Common myeloid progenitor, CD34-positive (primary cell): ENCODE measurements around the gene NT5C3B.

ENCODE experiments used
- CTCF ChIA-PET: fragments of 350-600 bp; sonication (Branson Sonifier 250); formaldehyde crosslinking; loops from one replicate; lab custom pipeline; 2021; ENCODE audit warnings: antibody characterized with exemption; lab: Charles Lee
- POLR2A ChIA-PET: fragments of 350-600 bp; sonication (Branson Sonifier 250); formaldehyde crosslinking; loops from one replicate; lab custom pipeline; 2021; ENCODE audit warnings: antibody characterized with exemption; lab: Charles Lee
- DNase-seq, 3 donors: peaks; one replicate each; pipeline versions ENCODE4 v3.0.0 to v3.0.0-alpha.2; 2013
- H3K27ac ChIP-seq, 2 experiments: 1 replicate in 1 of 2; 2 replicates in 1 of 2; pipeline ENCODE4 v1.7.0; 2013; ENCODE audit warnings: inconsistent platforms in 2 of 2, low read length in 2 of 2, mild to moderate bottlenecking in 2 of 2, low read depth in 1 of 2, moderate library complexity in 1 of 2; ENCODE audit not compliant: severe bottlenecking in 2 of 2, insufficient read depth in 1 of 2, poor library complexity in 1 of 2
- H3K27me3 ChIP-seq, 5 experiments: replicated peaks in 2 of 5; 1 replicate in 3 of 5; 2 replicates in 2 of 5; pipeline versions ENCODE4 v1.6.1 to v1.7.0; 2013; ENCODE audit warnings: low read length in 4 of 5, mild to moderate bottlenecking in 2 of 5, moderate library complexity in 2 of 5, inconsistent platforms in 1 of 5; ENCODE audit not compliant: insufficient read depth in 5 of 5, control insufficient read depth in 4 of 5
- H3K36me3 ChIP-seq, 4 experiments: 1 replicate in 2 of 4; 2 replicates in 2 of 4; pipeline versions ENCODE4 v1.6.1 to v1.7.0; 2013; ENCODE audit warnings: low read length in 3 of 4, control low read depth in 1 of 4, mild to moderate bottlenecking in 1 of 4; ENCODE audit not compliant: control insufficient read depth in 4 of 4, insufficient read depth in 4 of 4
- H3K4me1 ChIP-seq, 4 experiments: 1 replicate in 3 of 4; 2 replicates in 1 of 4; pipeline versions ENCODE4 v1.6.1 to v1.7.1; 2013; ENCODE audit warnings: low read length in 3 of 4, mild to moderate bottlenecking in 3 of 4, control low read depth in 1 of 4, inconsistent platforms in 1 of 4, moderate library complexity in 1 of 4; ENCODE audit not compliant: control insufficient read depth in 4 of 4, insufficient read depth in 4 of 4; ENCODE audit errors: control extremely low read depth in 1 of 4
- H3K4me3 ChIP-seq, 7 experiments: 1 replicate in 4 of 7; 2 replicates in 3 of 7; pipeline versions ENCODE4 v1.5.1 to v1.7.0; 2013; ENCODE audit warnings: mild to moderate bottlenecking in 7 of 7, low read length in 6 of 7, moderate library complexity in 6 of 7, inconsistent platforms in 2 of 7, low read depth in 2 of 7, control low read depth in 1 of 7; ENCODE audit not compliant: insufficient read depth in 4 of 7, control insufficient read depth in 1 of 7; ENCODE audit errors: extremely low read depth in 1 of 7
- H3K9me3 ChIP-seq, 5 experiments: 1 replicate in 4 of 5; 2 replicates in 1 of 5; pipeline versions ENCODE4 v1.6.1 to v1.7.1; 2013; ENCODE audit warnings: low read length in 4 of 5, mild to moderate bottlenecking in 2 of 5, inconsistent platforms in 1 of 5, low read depth in 1 of 5, moderate library complexity in 1 of 5; ENCODE audit not compliant: control insufficient read depth in 4 of 5, insufficient read depth in 2 of 5; ENCODE audit errors: control extremely low read depth in 1 of 5
- WGBS: methylation state at CpG from one replicate; pipeline ENCODE4 v1.1.5; 2013; ENCODE audit not compliant: insufficient coverage; 5-methylcytosine and 5-hydroxymethylcytosine counted together

NT5C3B gene

GRCh38 chr17:41871789-41872188 lies 35.8 kb upstream of the NT5C3B start:
- Histone ChIP-seq H3K4me3 (no peak overlapping the region), H3K27ac (no peak overlapping the region), H3K36me3 (peaks cover 21 to 76% (median 57%) of the 10 kb centered on the region in 4 experiments), H3K4me1 (no peaks in the 10 kb centered on the region), H3K27me3 (no peaks in the 10 kb centered on the region), H3K9me3 (no peaks in the 10 kb centered on the region)
- 96% methylated on average over 8 of the region's 10 CpGs for WGBS
- DNase-seq = no peak
- POLR2A ChIA-PET = interaction anchor here (0.6 kb wide), 1 partner anchor 104 kb away, joined by 3 read pairs; no protein-coding TSS in a partner anchor
- CTCF ChIA-PET = no interaction called here

GRCh38 chr17:41870627-41871026 lies 34.6 kb upstream of the NT5C3B start:
- no peak overlapping the region for H3K4me3 ChIP-seq
- H3K4me1 ChIP-seq = no peaks in the 10 kb centered on the region
- DNase-seq = no peak
- no peak overlapping the region for H3K27ac ChIP-seq
- H3K9me3 ChIP-seq = no peaks in the 10 kb centered on the region
- no peaks in the 10 kb centered on the region for H3K27me3 ChIP-seq
- H3K36me3 ChIP-seq = peaks cover 21 to 80% (median 57%) of the 10 kb centered on the region in 4 experiments
- POLR2A ChIA-PET = interaction anchor here (0.5 kb wide), 1 partner anchor 88 kb away, joined by 3 read pairs; no protein-coding TSS in a partner anchor
- 93% methylated on average over 7 of the region's 7 CpGs for WGBS
- CTCF ChIA-PET = interaction anchor here (1.2 kb wide), 1 partner anchor 133 kb away, joined by 4 read pairs; no protein-coding TSS in a partner anchor

- Histone ChIP-seq H3K36me3 (peaks cover 21 to 79% (median 57%) of the 10 kb centered on the region in 4 experiments), H3K9me3 (no peaks in the 10 kb centered on the region), H3K4me3 (no peak overlapping the region), H3K27ac (no peak overlapping the region), H3K4me1 (peaks cover 0 to 3% (median 2%) of the 10 kb centered on the region in 4 experiments), H3K27me3 (no peaks in the 10 kb centered on the region)
- 100% methylated on average over 1 of the region's 2 CpGs for WGBS
- no peak for DNase-seq
- CTCF ChIA-PET = interaction anchor here (1.2 kb wide), 1 partner anchor 132 kb away, joined by 4 read pairs; no protein-coding TSS in a partner anchor
- POLR2A ChIA-PET = interaction anchor here (0.5 kb wide), 1 partner anchor 87 kb away, joined by 3 read pairs; no protein-coding TSS in a partner anchor
Measured at GRCh38 chr17:41870097-41870496, 34.1 kb upstream of the NT5C3B start.

GRCh38 chr17:41869426-41869825 lies 33.4 kb upstream of the NT5C3B start:
- Histone ChIP-seq H3K27me3 (no peaks in the 10 kb centered on the region), H3K27ac (no peak overlapping the region), H3K4me1 (peaks cover 0 to 7% (median 5%) of the 10 kb centered on the region in 4 experiments), H3K36me3 (peaks cover 19 to 74% (median 54%) of the 10 kb centered on the region in 4 experiments), H3K4me3 (no peak overlapping the region), H3K9me3 (no peaks in the 10 kb centered on the region)
- ChIA-PET CTCF (interaction anchor here (1.2 kb wide), 1 partner anchor 132 kb away, joined by 4 read pairs; no protein-coding TSS in a partner anchor), POLR2A (no interaction called here)
- WGBS = 89% methylated on average over 7 of the region's 9 CpGs
- no peak for DNase-seq

GRCh38 chr17:41868568-41868967 lies 32.5 kb upstream of the NT5C3B start:
- Histone ChIP-seq H3K9me3 (no peaks in the 10 kb centered on the region), H3K36me3 (peaks cover 15 to 65% (median 46%) of the 10 kb centered on the region in 4 experiments), H3K27me3 (no peaks in the 10 kb centered on the region), H3K4me3 (no peak overlapping the region), H3K27ac (no peak overlapping the region), H3K4me1 (peaks cover 5 to 15% (median 14%) of the 10 kb centered on the region in 4 experiments)
- ChIA-PET CTCF (no interaction called here), POLR2A (no interaction called here)
- DNase-seq = no peak
- no CpG with 5 or more reads among the region's 3 CpGs for WGBS

GRCh38 chr17:41865596-41865893 lies 29.5 kb upstream of the NT5C3B start:
- H3K4me3 ChIP-seq = peak overlapping the region; percentile 20 to 97 (median 95)
- WGBS = 0% methylated on average over 8 of the region's 10 CpGs
- ChIA-PET CTCF (interaction anchor here (0.8 to 1.6 kb wide), 4 partner anchors 9 to 128 kb away, joined by 3 to 5 read pairs (median 4); no protein-coding TSS in a partner anchor), POLR2A (interaction anchor here (0.5 to 1.2 kb wide), 3 partner anchors 80 to 107 kb away, joined by 3 read pairs; no protein-coding TSS in a partner anchor)
- H3K27me3 ChIP-seq = no peaks in the 10 kb centered on the region
- H3K4me1 ChIP-seq = peaks cover 5 to 24% (median 20%) of the 10 kb centered on the region in 4 experiments
- no peaks in the 10 kb centered on the region for H3K9me3 ChIP-seq
- H3K27ac ChIP-seq = peak overlapping the region in 1 of 2 experiments; percentile 75
- H3K36me3 ChIP-seq = peaks cover 9 to 38% (median 24%) of the 10 kb centered on the region in 4 experiments
- no peak for DNase-seq
